SK-N-MC (cell line): Measurements from ENCODE around the gene MAFG.

ENCODE experiments used
- DNase-seq: peaks from one replicate; pipeline ENCODE4 v3.0.0-alpha.2; 2011; ENCODE audit warnings: low read depth, low spot score
- H3K27ac ChIP-seq: fragments of 200-600 bp; sonication (generic); 2 replicates; pipeline ENCODE4 v1.5.1; 2016; ENCODE audit warnings: mixed run types
- H3K36me3 ChIP-seq: fragments of 200-600 bp; sonication (generic); 2 replicates; pipeline ENCODE4 v1.6.1; 2017; ENCODE audit warnings: antibody characterized with exemption, low read length, mixed read lengths; ENCODE audit not compliant: insufficient read depth
- H3K4me3 ChIP-seq: fragments of 200-600 bp; sonication (generic); 2 replicates; pipeline ENCODE4 v1.5.1; 2016
- H3K9ac ChIP-seq: fragments of 200-600 bp; sonication (generic); 2 replicates; pipeline ENCODE4 v1.8.0; 2017; ENCODE audit warnings: mixed run types, mixed read lengths; ENCODE audit not compliant: insufficient read length
- H3K9me3 ChIP-seq: fragments of 200-600 bp; sonication (generic); 2 replicates; pipeline ENCODE4 v1.6.1; 2017; ENCODE audit warnings: low read depth, mild to moderate bottlenecking, antibody characterized with exemption, low read length, moderate library complexity, mixed read lengths
- EZH2 ChIP-seq: fragments of 200-600 bp; sonication (generic); IDR thresholded peaks from one replicate; pipeline ENCODE4 v1.6.1; 2017; ENCODE audit warnings: antibody characterized with exemption
- FOXP2 ChIP-seq: optimal IDR thresholded peaks from 2 replicates; pipeline ENCODE3; 2011; ENCODE audit warnings: mild to moderate bottlenecking, moderate library complexity; ENCODE audit not compliant: insufficient read depth; ENCODE audit errors: extremely low read length, control extremely low read depth
- POLR2AphosphoS5 ChIP-seq: IDR thresholded peaks from 2 replicates; pipeline ENCODE4 v1.6.1; 2012; ENCODE audit warnings: mild to moderate bottlenecking, low read depth, low read length, borderline replicate concordance

MAFG gene

DNA sequence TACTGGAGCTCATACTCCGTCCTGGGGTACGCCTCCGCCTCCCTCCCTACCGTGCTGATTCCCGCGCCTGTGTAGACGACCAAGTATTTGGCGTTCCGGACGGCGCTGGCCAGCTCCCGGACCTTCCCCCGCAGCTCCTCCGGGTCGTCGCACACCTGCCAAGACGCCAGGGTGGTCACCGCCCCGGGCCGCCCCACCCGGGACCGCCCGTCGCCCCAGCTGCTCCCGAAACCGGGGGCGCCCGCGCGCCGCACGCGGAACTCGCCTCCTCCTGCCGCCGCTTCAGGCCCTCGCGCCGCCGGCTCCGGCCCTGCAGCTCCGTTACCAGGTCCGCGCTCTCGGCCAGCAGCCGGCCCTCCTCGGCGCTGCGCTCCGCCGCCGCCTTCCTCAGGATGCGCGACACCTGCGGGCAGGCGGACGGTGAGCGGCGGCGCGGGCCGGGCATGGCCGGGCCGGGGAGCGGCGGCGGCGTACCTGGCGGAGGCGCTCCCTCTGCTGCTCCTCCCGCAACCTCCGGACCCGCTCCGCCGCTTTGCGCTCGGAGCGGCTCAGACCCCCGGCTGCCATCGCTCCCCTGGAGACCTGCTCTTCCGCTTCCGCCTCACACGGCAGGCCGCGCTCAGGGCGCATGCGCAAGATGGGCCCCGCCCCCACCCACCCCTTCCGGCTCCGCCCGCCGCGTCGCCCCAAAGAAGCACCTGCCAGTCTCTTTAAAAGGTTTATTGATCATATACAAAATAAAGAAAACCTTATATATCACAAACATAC lies 9.8 kb downstream of the MAFG start, which contains the start of gene SIRT7:
TSS of gene SIRT7 (minus strand) at position 612 of the 768 bp plus-strand sequence. CDS start at position 567, 45 bp downstream.
- H3K27ac ChIP-seq = peak within 1 kb of the TSS; percentile 50; the same call in 1 of the 2 replicates
- H3K9me3 ChIP-seq = no peaks in the 10 kb centered on the region
- peak within 1 kb of the TSS; percentile 82 for H3K4me3 ChIP-seq
- no peak for DNase-seq
- peak within 1 kb of the TSS; percentile 74 for H3K9ac ChIP-seq
- peaks cover 40% of the 10 kb centered on the region; the same call in 1 of the 2 replicates for H3K36me3 ChIP-seq
- no peak for TF ChIP-seq EZH2
- peak; percentile 53; the same call in 1 of the 2 replicates for TF ChIP-seq POLR2AphosphoS5
- TF ChIP-seq FOXP2 = no peak

DNA sequence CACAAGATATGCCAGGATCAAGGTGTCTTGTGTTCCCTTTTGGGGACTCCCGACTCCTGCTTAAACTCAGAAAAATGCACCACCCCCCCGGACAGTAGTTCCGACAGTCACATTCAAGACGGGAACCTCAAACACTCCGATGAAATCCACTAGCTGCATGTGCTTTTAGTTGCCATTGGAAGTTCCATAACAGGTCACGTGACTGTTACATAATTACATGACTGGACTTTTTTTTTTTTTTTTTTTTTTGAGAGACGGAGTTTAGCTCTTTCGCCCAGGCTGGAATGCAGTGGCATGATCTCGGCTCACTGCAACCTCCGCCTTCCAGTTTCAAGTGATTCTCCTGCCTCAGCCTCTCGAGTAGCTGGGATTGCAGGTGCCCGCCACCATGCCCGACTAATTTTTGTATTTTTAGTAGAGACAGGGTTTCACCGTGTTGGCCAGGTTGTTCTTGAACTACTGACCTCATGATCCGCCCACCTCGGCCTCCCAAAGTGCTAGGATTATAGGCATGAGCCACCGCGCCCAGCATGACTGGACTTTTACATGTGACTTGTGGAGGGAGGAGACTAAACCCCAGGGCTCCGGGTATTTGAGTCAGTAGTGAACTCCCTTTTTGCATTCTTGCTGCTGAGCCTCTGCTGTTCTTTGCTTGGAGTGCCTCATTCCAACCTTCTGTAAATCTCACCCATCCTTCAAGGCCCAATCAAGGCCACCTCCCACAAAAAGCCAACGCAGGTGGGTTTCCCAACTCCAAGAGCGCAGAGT lies 11.1 kb downstream of the MAFG start:
- TF ChIP-seq FOXP2 = no peak
- TF ChIP-seq POLR2AphosphoS5 = no peak
- TF ChIP-seq EZH2 = no peak
- H3K9me3 ChIP-seq = no peaks in the 10 kb centered on the region
- no peak for DNase-seq
- 0 out of 2 replicates have a peak overlapping the region, but pooled peaks have one; percentile 19 for H3K27ac ChIP-seq
- peak overlapping the region; percentile 74 for H3K9ac ChIP-seq
- peaks cover 35% of the 10 kb centered on the region; the same call in 1 of the 2 replicates for H3K36me3 ChIP-seq
- H3K4me3 ChIP-seq = peak overlapping the region; percentile 82

DNA sequence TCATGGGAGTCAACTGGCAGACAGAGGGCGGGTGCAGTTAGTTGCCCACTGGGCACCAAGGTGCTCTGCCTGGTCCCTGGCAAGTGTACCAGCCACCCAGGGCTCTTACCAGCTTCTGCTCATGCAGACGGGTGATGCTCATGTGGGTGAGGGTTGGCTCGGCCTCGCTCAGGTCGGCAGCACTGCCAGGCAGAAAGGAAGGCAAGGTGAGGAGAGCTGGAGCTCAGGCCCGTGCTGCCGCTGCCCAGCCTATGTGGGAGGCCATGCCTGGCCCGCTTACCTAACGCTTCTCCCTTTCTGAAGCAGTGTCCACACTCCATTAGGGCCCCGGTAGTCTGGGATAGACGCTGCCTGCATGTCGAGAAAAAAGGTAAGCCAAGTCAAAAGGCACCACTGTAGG lies 12.2 kb downstream of the MAFG start:
- TF ChIP-seq EZH2 = no peak
- no peak for TF ChIP-seq FOXP2
- TF ChIP-seq POLR2AphosphoS5 = no peak
- H3K36me3 ChIP-seq = peaks cover 30% of the 10 kb centered on the region; the same call in 1 of the 2 replicates
- DNase-seq = no peak
- H3K27ac ChIP-seq = no peak overlapping the region
- H3K9me3 ChIP-seq = no peaks in the 10 kb centered on the region
- H3K4me3 ChIP-seq = no peak overlapping the region
- H3K9ac ChIP-seq = no peak overlapping the region

- H3K27ac ChIP-seq = no peak overlapping the region
- H3K9ac ChIP-seq = no peak overlapping the region
- no peaks in the 10 kb centered on the region for H3K9me3 ChIP-seq
- H3K36me3 ChIP-seq = peaks cover 30% of the 10 kb centered on the region; the same call in 1 of the 2 replicates
- no peak for DNase-seq
- no peak overlapping the region for H3K4me3 ChIP-seq
- no peak for TF ChIP-seq POLR2AphosphoS5
- TF ChIP-seq EZH2 = no peak
- TF ChIP-seq FOXP2 = no peak
Observed at GRCh38 chr17:81914103-81914850, 13.3 kb downstream of the MAFG start.

DNA sequence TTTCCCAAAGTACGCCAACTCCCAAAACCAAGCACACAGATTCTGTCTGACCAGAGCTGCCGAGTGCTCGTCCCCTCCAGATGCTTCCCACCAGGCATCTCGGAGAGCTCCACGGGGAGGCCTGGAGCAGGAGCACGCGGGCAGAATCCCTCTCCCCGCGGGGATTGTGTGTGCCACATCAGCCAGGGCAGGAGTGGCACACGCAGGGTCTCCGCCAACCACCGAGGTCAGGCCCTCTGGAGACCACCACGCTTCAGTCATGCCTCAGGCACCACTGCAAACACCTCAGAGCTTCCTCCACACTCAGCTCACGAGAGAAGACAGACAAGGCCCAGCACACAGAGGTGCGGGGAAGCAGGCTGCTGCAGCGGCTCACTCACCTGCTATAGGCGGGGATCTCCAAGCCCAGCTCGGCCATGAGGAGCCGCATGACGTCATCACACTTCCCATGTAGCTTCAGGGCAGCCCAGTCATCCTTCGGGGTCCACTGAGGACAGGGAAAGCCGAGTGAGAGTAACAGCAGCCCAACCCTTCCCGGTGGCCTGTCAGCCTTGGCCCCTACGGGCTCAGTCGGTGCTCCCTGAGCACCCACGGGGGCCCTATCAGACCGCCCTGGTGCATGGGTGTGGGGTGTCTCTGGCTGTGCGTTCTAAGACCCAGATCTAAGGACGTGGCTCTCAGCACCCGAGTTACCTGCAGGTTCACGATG lies 14.0 kb downstream of the MAFG start:
- Histone ChIP-seq H3K27ac (no peak overlapping the region), H3K36me3 (peaks cover 30% of the 10 kb centered on the region; the same call in 1 of the 2 replicates)

DNA sequence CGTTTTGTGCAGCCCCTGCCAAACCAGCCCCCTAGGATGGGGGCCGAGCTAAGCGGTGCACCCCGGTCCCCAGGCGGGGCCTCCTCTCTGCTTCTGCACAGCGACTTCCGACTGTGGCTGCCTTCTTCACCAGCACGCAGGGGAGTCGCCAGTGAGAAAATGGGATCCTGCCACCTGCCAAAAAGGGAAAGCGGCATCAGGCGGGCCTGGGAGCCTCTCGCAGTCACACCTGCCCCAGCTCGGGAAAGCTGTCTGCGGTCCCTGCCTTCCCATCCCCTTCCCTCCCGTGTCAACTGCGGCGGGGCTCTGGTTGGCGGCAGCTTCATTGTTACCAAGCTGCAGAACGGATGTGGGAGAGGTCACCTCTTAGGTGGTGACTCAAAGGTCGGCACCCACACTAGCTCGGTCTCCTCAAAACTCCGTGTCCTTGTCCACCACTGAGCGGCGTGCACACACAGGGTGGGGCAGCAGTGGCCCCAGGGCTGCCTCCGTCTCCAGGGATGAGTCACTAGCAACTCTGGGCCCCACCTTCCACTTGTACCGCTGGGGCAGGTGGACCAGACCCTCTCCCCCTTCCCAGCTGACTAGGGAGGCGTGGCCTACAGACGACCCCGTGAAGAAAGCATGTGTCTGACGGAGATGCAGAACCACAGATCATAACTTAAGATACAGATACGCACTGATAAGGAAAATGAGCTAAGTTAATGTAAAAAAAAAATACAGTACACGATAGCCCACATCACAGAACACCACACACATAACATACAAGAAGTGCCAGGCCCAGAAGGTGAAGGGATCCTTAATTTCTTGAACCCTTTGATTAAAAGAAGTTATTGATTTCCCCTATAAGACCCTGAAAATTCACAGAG lies 14.9 kb downstream of the MAFG start:
- Histone ChIP-seq H3K27ac (no peak overlapping the region), H3K9ac (no peak overlapping the region), H3K9me3 (no peaks in the 10 kb centered on the region), H3K4me3 (no peak overlapping the region), H3K36me3 (peaks cover 30% of the 10 kb centered on the region; the same call in 1 of the 2 replicates)
- no peak for TF ChIP-seq POLR2AphosphoS5
- DNase-seq = no peak

More for the DNA sequence above, 14.0 kb downstream of the MAFG start:
- DNase-seq = no peak
- Histone ChIP-seq H3K9me3 (no peaks in the 10 kb centered on the region), H3K4me3 (no peak overlapping the region), H3K9ac (no peak overlapping the region)
- no peak for TF ChIP-seq FOXP2
- TF ChIP-seq EZH2 = no peak
- no peak for TF ChIP-seq POLR2AphosphoS5

DNA sequence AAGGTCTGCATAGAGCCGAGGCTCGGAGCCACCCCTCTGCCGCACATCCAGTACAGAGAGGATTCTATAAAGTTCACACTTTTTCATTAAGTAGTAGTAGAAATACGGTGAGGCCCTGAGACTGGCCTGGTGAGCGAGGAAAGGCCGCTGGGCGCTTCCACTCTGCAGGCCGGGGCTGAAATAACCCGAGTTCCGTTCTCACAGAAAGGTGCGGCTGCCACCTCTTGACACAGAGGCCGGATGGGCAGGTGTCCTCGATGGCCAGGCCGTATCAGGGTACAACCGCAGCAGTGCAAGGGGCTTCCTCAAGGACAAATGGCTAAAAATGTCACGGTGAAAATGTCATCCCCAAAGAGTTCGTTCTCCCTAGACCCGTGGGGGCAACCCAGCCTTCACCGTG lies 15.6 kb downstream of the MAFG start:
- peaks cover 30% of the 10 kb centered on the region; the same call in 1 of the 2 replicates for H3K36me3 ChIP-seq
- H3K9ac ChIP-seq = no peak overlapping the region
- no peak for DNase-seq
- H3K4me3 ChIP-seq = peak overlapping the region; percentile 63
- no peak for TF ChIP-seq EZH2
- no peak for TF ChIP-seq FOXP2
- TF ChIP-seq POLR2AphosphoS5 = no peak
- H3K9me3 ChIP-seq = no peaks in the 10 kb centered on the region
- H3K27ac ChIP-seq = no peak overlapping the region
